ENCODE data around the gene MDH1B. TPM values are rescaled to one million over a fixed set of nuclear protein-coding genes. Genes with fewer than 3 reads are reported as not detected.

Gene MDH1B
- total RNA-seq, 1 experiment from 2014 or later: 3.7 TPM

DNA sequence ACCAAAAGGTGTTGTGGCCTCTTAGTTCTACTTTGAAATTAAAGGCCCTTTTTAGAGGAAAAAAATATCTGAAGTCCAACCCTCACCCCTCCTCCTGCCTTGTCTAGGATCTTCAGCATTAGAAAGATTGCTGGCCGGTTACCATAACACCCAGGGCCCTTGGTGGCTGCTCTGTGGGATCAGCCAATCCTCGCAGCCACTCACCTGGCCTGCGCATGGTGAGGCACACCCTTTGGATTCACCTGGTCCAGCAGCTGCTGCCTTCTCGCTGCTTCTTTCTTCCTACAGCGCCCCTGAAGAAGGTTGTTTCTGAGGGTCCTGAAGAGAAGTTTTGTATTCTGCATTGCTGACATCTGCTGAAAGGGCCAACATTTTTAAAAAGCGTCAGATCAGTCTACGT is 72.2 kb downstream of the MDH1B start (continued):
- TF ChIP-seq ELF1 (IDR thresholded peaks at IDR 0.05; ENCODE audit: borderline replicate concordance, low read depth) (no peak), TCF7L2 (IDR thresholded peaks at IDR 0.05; ENCODE audit: borderline replicate concordance, extremely low read depth, insufficient read depth, insufficient read length) (no peak), ZNF274 (IDR thresholded peaks at IDR 0.05; ENCODE audit: low read depth, low read length) (no peak)

DNA sequence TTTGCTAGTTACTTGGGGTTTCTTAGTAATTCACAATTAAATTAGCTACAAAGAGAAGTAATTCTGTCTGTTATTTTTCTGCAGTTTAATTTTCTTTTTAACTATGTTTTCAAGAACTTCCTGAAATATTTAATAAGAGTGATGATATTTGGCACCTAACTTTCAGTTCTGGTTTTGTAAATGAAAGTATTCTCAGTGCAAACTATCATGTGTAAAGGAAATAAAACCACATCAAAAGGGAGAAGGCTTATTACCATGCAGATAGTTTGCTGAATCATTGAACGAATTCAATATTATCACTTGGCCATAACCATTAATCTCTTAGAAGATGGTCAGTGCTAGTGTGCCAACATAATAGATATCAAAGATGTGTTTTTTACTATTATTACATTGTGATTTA is 76.1 kb downstream of the MDH1B start:
- ChIA-PET RAD21 (ENCODE audit: low non-redundant PET in 1 of 2, low total read pairs in 2 of 2, uncharacterized antibody in 2 of 2, unreplicated experiment in 2 of 2) (no interaction called here), CTCF (no interaction called here), POLR2A (no interaction called here)
- Histone ChIP-seq H2AFZ (ENCODE audit: low read depth, low read length, poor library complexity, severe bottlenecking) (no peak overlapping the region), H3K9me2 (ENCODE audit: insufficient read depth) (no peaks in the 10 kb centered on the region), H3K4me3 (replicated peaks in 1 of 2; ENCODE audit: low read depth in 1 of 2, low read length in 2 of 2) (no peak overlapping the region), H3K36me3 (ENCODE audit: control insufficient read depth in 1 of 2, insufficient read depth in 2 of 2, low read length in 2 of 2) (no peaks in the 10 kb centered on the region), H3K9ac (ENCODE audit: low read length) (no peak overlapping the region), H3K27ac (ENCODE audit: low read depth, low read length) (no peak overlapping the region), H3K27me3 (ENCODE audit: insufficient read depth, low read length) (no peaks in the 10 kb centered on the region), H3K79me2 (ENCODE audit: insufficient read depth, low read length) (no peaks in the 10 kb centered on the region), H3K9me3 (ENCODE audit: control insufficient read depth in 1 of 2, insufficient read depth in 1 of 2, low read depth in 1 of 2, low read length in 2 of 2) (no peaks in the 10 kb centered on the region), H4K20me1 (ENCODE audit: insufficient read depth) (no peaks in the 10 kb centered on the region), H3K4me2 (ENCODE audit: low read length) (no peak overlapping the region), H3K4me1 (ENCODE audit: control insufficient read depth in 1 of 2, insufficient read depth in 2 of 2, low read length in 2 of 2) (no peaks in the 10 kb centered on the region)
- BruUV-seq (replicated peaks): no TSS peak
- DNase-seq (ENCODE audit: low read depth, low spot score): no peak
- TF ChIP-seq, protein P1, sequence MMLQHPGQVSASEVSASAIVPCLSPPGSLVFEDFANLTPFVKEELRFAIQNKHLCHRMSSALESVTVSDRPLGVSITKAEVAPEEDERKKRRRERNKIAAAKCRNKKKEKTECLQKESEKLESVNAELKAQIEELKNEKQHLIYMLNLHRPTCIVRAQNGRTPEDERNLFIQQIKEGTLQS (IDR thresholded peaks at IDR 0.05): no peak
- TF ChIP-seq, protein P2, sequence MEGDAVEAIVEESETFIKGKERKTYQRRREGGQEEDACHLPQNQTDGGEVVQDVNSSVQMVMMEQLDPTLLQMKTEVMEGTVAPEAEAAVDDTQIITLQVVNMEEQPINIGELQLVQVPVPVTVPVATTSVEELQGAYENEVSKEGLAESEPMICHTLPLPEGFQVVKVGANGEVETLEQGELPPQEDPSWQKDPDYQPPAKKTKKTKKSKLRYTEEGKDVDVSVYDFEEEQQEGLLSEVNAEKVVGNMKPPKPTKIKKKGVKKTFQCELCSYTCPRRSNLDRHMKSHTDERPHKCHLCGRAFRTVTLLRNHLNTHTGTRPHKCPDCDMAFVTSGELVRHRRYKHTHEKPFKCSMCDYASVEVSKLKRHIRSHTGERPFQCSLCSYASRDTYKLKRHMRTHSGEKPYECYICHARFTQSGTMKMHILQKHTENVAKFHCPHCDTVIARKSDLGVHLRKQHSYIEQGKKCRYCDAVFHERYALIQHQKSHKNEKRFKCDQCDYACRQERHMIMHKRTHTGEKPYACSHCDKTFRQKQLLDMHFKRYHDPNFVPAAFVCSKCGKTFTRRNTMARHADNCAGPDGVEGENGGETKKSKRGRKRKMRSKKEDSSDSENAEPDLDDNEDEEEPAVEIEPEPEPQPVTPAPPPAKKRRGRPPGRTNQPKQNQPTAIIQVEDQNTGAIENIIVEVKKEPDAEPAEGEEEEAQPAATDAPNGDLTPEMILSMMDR (IDR thresholded peaks at IDR 0.05 in 2 of 3, conservative IDR thresholded peaks at IDR 0.05 in 1 of 3; ENCODE audit: borderline replicate concordance in 1 of 3, insufficient read depth in 1 of 3, low read depth in 2 of 3, low read length in 2 of 3): no peak
- TF ChIP-seq SIN3A (IDR thresholded peaks at IDR 0.05; ENCODE audit: low read depth) (no peak), JUND (IDR thresholded peaks at IDR 0.05) (no peak), ZFX (IDR thresholded peaks at IDR 0.05) (no peak), TCF7L2 (IDR thresholded peaks at IDR 0.05; ENCODE audit: borderline replicate concordance, extremely low read depth, insufficient read depth, insufficient read length) (no peak), FOSL1 (IDR thresholded peaks at IDR 0.05; ENCODE audit: low read depth) (no peak), EZH2 (IDR thresholded peaks at IDR 0.05) (no peak), ZNF274 (IDR thresholded peaks at IDR 0.05; ENCODE audit: low read depth, low read length) (no peak), SP1 (IDR thresholded peaks at IDR 0.05; ENCODE audit: low read depth) (no peak), POLR2A (IDR thresholded peaks at IDR 0.05; ENCODE audit: borderline replicate concordance, extremely low read depth, insufficient read depth, insufficient read length) (no peak), EZH2phosphoT487 (IDR thresholded peaks at IDR 0.05; ENCODE audit: borderline replicate concordance) (no peak), SRF (IDR thresholded peaks at IDR 0.05; ENCODE audit: low read depth) (no peak)
- TF ChIP-seq, protein P3, sequence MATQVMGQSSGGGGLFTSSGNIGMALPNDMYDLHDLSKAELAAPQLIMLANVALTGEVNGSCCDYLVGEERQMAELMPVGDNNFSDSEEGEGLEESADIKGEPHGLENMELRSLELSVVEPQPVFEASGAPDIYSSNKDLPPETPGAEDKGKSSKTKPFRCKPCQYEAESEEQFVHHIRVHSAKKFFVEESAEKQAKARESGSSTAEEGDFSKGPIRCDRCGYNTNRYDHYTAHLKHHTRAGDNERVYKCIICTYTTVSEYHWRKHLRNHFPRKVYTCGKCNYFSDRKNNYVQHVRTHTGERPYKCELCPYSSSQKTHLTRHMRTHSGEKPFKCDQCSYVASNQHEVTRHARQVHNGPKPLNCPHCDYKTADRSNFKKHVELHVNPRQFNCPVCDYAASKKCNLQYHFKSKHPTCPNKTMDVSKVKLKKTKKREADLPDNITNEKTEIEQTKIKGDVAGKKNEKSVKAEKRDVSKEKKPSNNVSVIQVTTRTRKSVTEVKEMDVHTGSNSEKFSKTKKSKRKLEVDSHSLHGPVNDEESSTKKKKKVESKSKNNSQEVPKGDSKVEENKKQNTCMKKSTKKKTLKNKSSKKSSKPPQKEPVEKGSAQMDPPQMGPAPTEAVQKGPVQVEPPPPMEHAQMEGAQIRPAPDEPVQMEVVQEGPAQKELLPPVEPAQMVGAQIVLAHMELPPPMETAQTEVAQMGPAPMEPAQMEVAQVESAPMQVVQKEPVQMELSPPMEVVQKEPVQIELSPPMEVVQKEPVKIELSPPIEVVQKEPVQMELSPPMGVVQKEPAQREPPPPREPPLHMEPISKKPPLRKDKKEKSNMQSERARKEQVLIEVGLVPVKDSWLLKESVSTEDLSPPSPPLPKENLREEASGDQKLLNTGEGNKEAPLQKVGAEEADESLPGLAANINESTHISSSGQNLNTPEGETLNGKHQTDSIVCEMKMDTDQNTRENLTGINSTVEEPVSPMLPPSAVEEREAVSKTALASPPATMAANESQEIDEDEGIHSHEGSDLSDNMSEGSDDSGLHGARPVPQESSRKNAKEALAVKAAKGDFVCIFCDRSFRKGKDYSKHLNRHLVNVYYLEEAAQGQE (IDR thresholded peaks at IDR 0.05; ENCODE audit: low read depth): no peak
- TF ChIP-seq, protein P4, sequence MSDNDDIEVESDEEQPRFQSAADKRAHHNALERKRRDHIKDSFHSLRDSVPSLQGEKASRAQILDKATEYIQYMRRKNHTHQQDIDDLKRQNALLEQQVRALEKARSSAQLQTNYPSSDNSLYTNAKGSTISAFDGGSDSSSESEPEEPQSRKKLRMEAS (IDR thresholded peaks at IDR 0.05): no peak
- intact Hi-C loops (cut with micrococcal nuclease): no loop called here
- no peak for ATAC-seq
